Large intestine (tissue), 3 donors: ENCODE results near the gene ARL6IP5. TPM values are rescaled to one million over a fixed set of nuclear protein-coding genes. Genes with fewer than 3 reads are reported as not detected.

ENCODE experiments used
- DNase-seq, 2 donors: peaks; one replicate each; pipeline versions ENCODE4 v3.0.0 to v3.0.0-alpha.2; 2013
- H3K27ac ChIP-seq: one replicate; pipeline ENCODE4 v1.5.1; 2013; ENCODE audit warnings: low read length
- H3K27me3 ChIP-seq: 2 replicates; pipeline ENCODE4 v1.6.1; 2013; ENCODE audit warnings: low read length; ENCODE audit not compliant: control insufficient read depth, insufficient read depth
- H3K36me3 ChIP-seq: 2 replicates; pipeline ENCODE4 v1.6.1; 2013; ENCODE audit warnings: low read length; ENCODE audit not compliant: control insufficient read depth, insufficient read depth
- H3K4me1 ChIP-seq: one replicate; pipeline ENCODE4 v1.6.1; 2013; ENCODE audit warnings: low read length; ENCODE audit not compliant: control insufficient read depth, insufficient read depth
- H3K4me3 ChIP-seq: one replicate; pipeline ENCODE4 v1.5.1; 2013; ENCODE audit warnings: low read length
- H3K9me3 ChIP-seq: one replicate; pipeline ENCODE4 v1.6.1; 2013; ENCODE audit warnings: mild to moderate bottlenecking, low read depth, low read length, moderate library complexity; ENCODE audit not compliant: control insufficient read depth
- WGBS: methylation state at CpG from one replicate; pipeline ENCODE4 v1.1.5; 2013; ENCODE audit warnings: low lambda C conversion rate; ENCODE audit not compliant: insufficient coverage; 5-methylcytosine and 5-hydroxymethylcytosine counted together
- polyA plus RNA-seq: library from polyadenylated mRNA; unstranded; fragments of 120-200 nt; gene quantifications from one replicate; pipeline ENCODE4 v1.2.1, GENCODE V29; 2013

Gene ARL6IP5
- polyA plus RNA-seq, 1 donor: 67.3 TPM

- no peak overlapping the region for H3K27ac ChIP-seq
- H3K27me3 ChIP-seq: no peaks in the 10 kb centered on the region
- no peak for DNase-seq
- no peaks in the 10 kb centered on the region for H3K9me3 ChIP-seq
- peaks cover 6% of the 10 kb centered on the region for H3K4me1 ChIP-seq
- H3K36me3 ChIP-seq: peaks cover 13% of the 10 kb centered on the region
- no CpG with 5 or more reads among the region's 5 CpGs for WGBS
- H3K4me3 ChIP-seq: no peak overlapping the region
Observed at GRCh38 chr3:69096299-69096698, 11.6 kb downstream of the ARL6IP5 start.

DNA sequence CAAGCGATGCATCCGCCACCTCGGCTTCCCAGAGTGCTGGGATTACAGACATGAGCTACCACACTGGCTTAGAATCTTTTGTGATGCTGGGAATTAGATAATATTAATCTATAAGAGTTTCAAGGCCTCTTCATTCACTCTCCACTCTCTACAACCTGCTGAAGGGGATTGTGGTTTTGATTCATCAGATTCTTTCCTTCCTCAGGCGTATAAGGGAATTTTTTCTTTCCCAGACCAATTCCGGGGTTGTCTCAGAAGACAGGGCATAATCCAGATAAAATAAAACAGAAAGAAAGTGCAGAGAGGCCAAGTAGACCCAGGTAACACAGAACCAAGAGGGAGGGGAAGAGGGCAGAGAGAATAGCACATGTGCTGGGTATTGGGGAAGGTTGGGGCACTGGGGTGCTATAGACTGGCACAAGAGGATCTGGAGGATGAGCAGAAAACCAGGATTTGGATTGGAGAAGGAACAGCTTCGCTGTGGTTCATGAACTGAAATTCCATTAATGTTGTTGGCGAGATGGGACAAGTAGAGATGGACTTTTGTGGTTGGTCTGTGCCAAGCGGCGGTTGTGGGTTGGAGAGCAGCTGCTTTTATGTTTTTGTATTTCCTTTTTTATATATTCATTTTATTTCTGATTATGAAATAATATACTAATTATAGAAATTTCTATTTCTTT, 12.8 kb downstream of the ARL6IP5 start:
- Histone ChIP-seq H3K4me1 (peaks cover 6% of the 10 kb centered on the region), H3K9me3 (no peaks in the 10 kb centered on the region), H3K27ac (no peak overlapping the region), H3K4me3 (no peak overlapping the region), H3K27me3 (no peaks in the 10 kb centered on the region), H3K36me3 (peaks cover 22% of the 10 kb centered on the region)
- DNase-seq: no peak
- 100% methylated on average over 1 of the region's 9 CpGs for WGBS

DNA sequence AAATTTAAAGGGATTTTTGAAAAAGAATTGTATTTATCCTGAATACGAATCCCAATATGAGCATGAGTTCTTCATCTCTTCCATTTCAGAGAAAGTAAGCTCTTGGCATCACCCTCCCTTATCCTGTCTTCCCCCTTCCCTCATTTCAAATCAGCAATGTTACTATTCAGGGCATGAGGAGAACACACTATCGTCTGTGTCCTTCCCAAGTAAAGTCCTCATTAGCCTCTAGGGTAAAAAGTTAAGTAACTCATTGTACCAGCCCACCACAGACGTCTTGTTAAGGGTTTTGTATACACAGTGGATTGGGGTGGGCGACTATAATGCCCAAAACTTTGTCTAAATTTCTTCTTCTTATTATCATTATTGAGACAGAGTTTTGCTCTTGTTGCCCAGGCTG, 14.8 kb downstream of the ARL6IP5 start:
- Histone ChIP-seq H3K27me3 (no peaks in the 10 kb centered on the region), H3K27ac (no peak overlapping the region), H3K4me1 (no peaks in the 10 kb centered on the region), H3K9me3 (no peaks in the 10 kb centered on the region), H3K36me3 (peaks cover 33% of the 10 kb centered on the region), H3K4me3 (no peak overlapping the region)
- DNase-seq: no peak
- 80% methylated on average over 2 of the region's 4 CpGs for WGBS

GRCh38 chr3:69102384-69102783, 17.6 kb downstream of the ARL6IP5 start:
- Histone ChIP-seq H3K36me3 (peaks cover 27% of the 10 kb centered on the region), H3K9me3 (no peaks in the 10 kb centered on the region), H3K4me1 (no peaks in the 10 kb centered on the region), H3K4me3 (no peak overlapping the region), H3K27me3 (no peaks in the 10 kb centered on the region), H3K27ac (no peak overlapping the region)
- no CpG with 5 or more reads among the region's 4 CpGs for WGBS
- no peak for DNase-seq

GRCh38 chr3:69103123-69103522, 18.4 kb downstream of the ARL6IP5 start:
- H3K9me3 ChIP-seq: no peaks in the 10 kb centered on the region
- H3K4me3 ChIP-seq: no peak overlapping the region
- no peak overlapping the region for H3K27ac ChIP-seq
- H3K4me1 ChIP-seq: no peaks in the 10 kb centered on the region
- H3K36me3 ChIP-seq: peaks cover 27% of the 10 kb centered on the region
- DNase-seq: no peak
- no CpG with 5 or more reads among the region's 3 CpGs for WGBS
- no peaks in the 10 kb centered on the region for H3K27me3 ChIP-seq

DNA sequence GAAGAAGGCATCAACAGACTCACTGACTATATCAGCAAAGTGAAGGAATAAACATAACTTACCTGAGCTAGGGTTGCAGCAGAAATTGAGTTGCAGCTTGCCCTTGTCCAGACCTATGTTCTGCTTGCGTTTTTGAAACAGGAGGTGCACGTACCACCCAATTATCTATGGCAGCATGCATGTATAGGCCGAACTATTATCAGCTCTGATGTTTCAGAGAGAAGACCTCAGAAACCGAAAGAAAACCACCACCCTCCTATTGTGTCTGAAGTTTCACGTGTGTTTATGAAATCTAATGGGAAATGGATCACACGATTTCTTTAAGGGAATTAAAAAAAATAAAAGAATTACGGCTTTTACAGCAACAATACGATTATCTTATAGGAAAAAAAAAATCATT, 19.8 kb downstream of the ARL6IP5 start:
- peaks cover 27% of the 10 kb centered on the region for H3K36me3 ChIP-seq
- no peaks in the 10 kb centered on the region for H3K27me3 ChIP-seq
- no peaks in the 10 kb centered on the region for H3K4me1 ChIP-seq
- no peak for DNase-seq
- no peaks in the 10 kb centered on the region for H3K9me3 ChIP-seq
- 91% methylated on average over 4 of the region's 8 CpGs for WGBS
- no peak overlapping the region for H3K4me3 ChIP-seq
- no peak overlapping the region for H3K27ac ChIP-seq

DNA sequence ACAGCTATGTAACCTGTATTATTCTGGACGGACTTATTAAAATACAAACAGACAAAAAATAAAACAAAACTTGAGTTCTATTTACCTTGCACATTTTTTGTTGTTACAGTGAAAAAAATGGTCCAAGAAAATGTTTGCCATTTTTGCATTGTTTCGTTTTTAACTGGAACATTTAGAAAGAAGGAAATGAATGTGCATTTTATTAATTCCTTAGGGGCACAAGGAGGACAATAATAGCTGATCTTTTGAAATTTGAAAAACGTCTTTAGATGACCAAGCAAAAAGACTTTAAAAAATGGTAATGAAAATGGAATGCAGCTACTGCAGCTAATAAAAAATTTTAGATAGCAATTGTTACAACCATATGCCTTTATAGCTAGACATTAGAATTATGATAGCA, 20.6 kb downstream of the ARL6IP5 start:
- 91% methylated on average over 2 of the region's 3 CpGs for WGBS
- H3K4me1 ChIP-seq: no peaks in the 10 kb centered on the region
- no peak for DNase-seq
- H3K9me3 ChIP-seq: no peaks in the 10 kb centered on the region
- H3K27ac ChIP-seq: no peak overlapping the region
- H3K4me3 ChIP-seq: no peak overlapping the region
- no peaks in the 10 kb centered on the region for H3K27me3 ChIP-seq
- H3K36me3 ChIP-seq: peaks cover 27% of the 10 kb centered on the region

- Histone ChIP-seq H3K27me3 (no peaks in the 10 kb centered on the region), H3K4me3 (no peak overlapping the region), H3K27ac (no peak overlapping the region), H3K9me3 (no peaks in the 10 kb centered on the region), H3K4me1 (no peaks in the 10 kb centered on the region), H3K36me3 (peaks cover 18% of the 10 kb centered on the region)
- WGBS: 88% methylated on average over 3 of the region's 5 CpGs
- DNase-seq: no peak
Observed at GRCh38 chr3:69107841-69108240, 23.1 kb downstream of the ARL6IP5 start.

DNA sequence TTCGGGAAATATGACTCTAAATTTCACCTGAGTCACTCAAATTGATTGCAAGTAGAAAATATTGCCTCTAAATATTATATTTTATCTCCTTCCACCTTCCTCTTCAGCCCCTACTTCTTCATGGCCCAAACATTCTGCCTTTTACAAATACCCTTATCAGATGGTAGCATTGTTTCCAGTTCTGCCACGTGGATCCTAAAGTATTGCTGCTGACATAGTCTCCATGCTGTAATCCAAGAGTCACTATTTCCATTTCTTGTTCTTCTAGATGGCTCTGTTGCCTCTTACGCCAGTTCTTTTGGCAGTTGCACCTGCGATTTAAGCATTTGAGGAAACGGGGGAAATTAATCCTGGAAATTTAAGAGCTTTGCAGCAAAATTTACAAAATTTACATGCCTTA, 24.1 kb downstream of the ARL6IP5 start:
- H3K27me3 ChIP-seq: no peaks in the 10 kb centered on the region
- no peaks in the 10 kb centered on the region for H3K4me1 ChIP-seq
- DNase-seq: no peak
- peaks cover 9% of the 10 kb centered on the region for H3K36me3 ChIP-seq
- no peaks in the 10 kb centered on the region for H3K9me3 ChIP-seq
- WGBS: 40% methylated on average over 1 of the region's 5 CpGs
- no peak overlapping the region for H3K27ac ChIP-seq
- no peak overlapping the region for H3K4me3 ChIP-seq

GRCh38 chr3:69110941-69111546, 26.3 kb downstream of the ARL6IP5 start:
- Histone ChIP-seq H3K27me3 (no peaks in the 10 kb centered on the region), H3K9me3 (no peaks in the 10 kb centered on the region), H3K4me1 (no peaks in the 10 kb centered on the region), H3K36me3 (no peaks in the 10 kb centered on the region), H3K4me3 (no peak overlapping the region), H3K27ac (no peak overlapping the region)
- DNase-seq: no peak
- no CpG with 5 or more reads among the region's 1 CpG for WGBS

DNA sequence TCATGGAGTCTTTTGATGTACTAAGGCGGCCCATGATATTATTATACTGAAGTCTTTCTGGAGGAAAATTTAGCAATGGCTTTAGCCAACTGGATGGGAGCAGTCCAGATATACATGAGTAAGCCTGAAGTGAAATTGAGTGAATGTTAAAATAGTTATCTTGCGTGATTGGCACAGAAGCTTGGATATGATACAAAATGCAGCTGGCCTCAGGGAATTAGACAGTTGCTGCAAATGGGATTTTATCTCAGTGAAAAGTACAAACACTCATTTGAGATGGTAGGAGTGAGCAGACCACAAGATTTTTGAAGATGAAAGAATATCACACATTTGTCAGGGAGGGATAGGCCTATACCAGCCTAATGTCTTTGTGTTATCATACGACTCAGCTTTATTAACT, 28.8 kb downstream of the ARL6IP5 start:
- 79% methylated on average over 2 of the region's 3 CpGs for WGBS
- no peak overlapping the region for H3K4me3 ChIP-seq
- no peaks in the 10 kb centered on the region for H3K9me3 ChIP-seq
- H3K27me3 ChIP-seq: no peaks in the 10 kb centered on the region
- DNase-seq: no peak
- H3K4me1 ChIP-seq: no peaks in the 10 kb centered on the region
- no peaks in the 10 kb centered on the region for H3K36me3 ChIP-seq
- H3K27ac ChIP-seq: no peak overlapping the region
